ENCODE measurements around the gene STXBP2.
A peak's percentile ranks its signal among the peaks of the same experiment; 100 is the strongest.

STXBP2 gene

DNA sequence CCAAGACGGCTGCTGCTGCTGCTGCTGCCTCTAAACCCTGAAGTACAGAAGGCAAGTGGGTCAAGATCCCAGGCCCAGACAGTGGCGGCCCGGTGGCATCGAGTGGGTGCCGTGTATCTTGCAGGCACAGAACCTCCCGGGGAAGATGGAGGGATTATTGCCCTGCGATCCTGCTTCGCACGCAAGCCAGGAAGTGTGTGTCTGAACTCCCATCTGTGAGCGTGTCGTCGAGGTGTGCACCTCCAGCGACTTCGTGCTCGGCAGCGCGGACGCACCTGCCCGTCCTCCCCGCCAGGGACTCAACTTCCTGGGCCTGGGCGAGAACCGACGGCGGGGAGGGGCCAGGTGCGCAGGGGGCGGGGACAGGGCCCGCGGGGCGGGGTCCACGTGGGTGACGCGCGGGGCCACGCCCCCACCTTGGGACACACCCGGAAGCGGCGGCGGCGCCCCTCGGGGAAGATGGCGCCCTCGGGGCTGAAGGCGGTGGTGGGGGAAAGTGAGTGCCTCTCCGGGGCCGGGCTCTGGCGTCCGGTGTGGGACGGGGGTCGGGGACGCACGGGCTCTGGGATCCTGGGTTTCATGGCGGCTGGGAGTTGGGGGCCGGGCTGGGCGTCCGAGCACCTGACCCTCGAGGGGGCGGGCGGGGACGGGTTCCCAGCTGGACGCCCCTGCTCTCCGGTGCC lies at the start of gene STXBP2:
Gene STXBP2 (plus strand): TSS at position 420 of the 683 bp plus-strand sequence. CDS start 40 bp downstream, at position 460.
- DNase-seq (ENCODE audit: low read depth): peak; percentile 88

DNA sequence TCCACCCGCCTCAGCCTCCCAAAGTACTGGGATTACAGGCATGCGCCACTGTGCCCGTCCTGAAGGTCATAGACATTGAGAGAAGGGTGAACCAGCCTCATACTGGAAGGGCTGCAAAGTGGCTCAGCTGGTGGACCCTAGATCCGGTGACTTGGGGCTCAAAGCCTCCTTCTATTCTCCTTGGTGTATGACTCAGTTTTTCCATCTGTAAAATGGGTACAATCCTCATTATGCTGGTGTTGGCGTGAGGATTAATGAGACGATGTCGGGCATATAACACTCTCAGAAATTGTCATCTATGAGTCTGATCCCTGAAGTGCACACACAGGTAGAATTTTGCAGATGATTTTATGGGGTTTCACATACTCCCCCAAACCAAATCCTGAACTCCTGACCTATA lies 47.1 kb upstream of the STXBP2 start:
- DNase-seq (ENCODE audit: low read depth): no peak

DNA sequence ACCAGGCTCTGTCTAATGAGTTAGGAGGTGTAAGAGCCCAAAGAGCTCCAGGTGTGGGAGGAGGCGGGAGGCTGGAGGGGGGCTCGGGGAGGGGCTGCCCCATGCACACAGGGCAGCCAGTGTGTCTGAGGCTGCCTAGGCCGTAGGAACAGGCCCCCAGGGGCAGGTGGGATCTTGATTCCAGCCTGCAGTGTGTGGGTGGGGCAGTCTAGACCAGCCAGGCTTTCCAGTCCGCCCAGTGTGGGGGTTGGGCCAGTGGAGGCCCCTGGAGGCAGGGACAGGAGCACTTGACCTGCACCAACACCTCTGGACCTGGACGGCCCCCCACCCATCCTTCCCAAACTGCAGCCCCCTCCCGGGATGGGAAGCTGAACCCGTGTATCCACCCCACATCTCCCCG lies 46.7 kb upstream of the STXBP2 start:
- DNase-seq (ENCODE audit: low read depth): no peak

DNA sequence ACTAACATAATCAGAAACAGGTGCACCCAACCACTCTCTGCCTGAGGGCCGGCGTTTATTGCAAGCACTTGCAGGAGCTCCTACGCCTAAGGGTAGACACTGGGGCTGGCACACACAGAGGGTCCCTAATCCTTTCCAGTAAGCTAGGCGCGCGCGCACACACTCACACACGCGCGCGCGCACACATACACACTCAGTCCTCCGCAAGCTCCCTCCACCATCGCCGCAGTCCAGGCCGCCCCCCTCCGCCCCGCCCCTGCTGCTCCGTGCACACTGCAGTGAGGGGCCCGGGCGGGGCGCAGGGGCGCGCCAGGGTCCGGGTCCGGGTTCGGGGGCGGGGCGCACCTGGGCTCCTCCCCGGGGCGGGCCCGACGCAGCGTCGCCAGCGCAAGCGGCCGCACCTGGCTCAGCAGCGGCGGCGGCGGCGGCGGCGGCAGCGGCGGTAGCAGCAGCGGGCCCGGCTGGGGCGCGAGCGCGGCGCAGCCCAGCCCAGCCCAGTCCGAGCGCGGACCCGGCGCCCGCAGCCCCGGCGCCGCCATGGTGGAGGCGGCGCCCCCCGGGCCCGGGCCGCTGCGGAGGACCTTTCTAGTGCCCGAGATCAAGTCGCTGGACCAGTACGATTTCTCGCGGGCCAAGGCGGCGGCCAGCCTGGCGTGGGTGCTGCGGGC lies 41.3 kb upstream of the STXBP2 start, which contains the start of gene CAMSAP3:
Gene CAMSAP3 (plus strand): TSS at position 398 of the 668 bp plus-strand sequence. CDS start 140 bp downstream, at position 538.
- DNase-seq (ENCODE audit: low read depth): peak; percentile 17

DNA sequence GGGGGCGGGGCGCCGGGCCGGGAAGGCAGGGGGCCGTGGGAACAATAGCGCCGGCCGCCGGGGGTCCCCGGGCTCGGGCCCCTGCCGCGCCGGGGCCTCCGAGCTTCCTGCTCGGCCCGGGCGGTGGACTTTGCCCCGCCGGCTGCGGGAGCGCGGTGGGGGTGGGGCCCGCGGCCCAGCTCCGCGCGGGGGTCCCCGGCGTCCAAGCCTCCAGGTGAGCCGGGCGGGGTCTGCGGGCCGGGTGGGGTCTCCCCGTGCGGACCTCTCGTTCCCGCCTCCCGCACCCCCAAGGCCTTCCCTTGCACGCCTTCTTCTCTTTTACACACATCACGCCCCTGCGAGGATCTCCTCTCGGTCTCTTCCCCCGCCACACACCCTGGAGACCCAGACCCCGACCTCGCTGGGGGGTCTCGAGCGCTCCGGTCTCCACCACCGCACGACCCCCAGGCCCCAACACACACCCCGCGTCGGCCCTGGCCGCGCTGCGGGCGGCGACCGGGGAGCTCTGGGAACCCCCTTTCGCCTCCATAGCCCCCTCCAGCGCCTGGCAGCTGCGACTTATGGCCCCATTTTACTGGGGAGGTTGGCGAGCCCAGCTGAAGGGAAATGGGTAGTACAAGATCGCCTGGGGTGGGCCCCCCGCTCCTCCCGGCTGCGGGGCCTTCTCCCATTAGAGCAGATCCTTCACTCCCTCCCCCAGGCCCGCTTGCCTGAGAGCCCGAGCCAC lies 40.5 kb upstream of the STXBP2 start:
- no peak for DNase-seq (ENCODE audit: low read depth)

DNA sequence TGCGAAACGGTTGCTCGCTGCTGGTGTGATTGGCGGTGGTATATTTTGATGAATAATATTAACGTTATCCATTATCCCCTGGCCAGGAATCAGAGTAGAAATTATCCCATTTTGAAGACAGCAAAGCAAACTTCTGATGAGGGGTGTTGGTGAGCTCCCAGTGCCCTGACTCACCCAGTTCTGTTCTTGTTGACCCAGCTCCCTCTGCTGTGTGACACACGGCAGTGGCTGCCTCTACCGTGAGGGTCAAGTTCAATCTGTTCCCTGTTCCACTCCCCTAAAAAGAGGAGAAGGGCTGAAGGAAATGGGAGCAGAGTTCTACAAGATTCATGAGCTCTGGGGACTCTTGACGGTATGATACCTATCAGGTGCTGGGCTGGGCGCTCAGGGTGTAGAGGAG lies 39.2 kb upstream of the STXBP2 start:
- DNase-seq (ENCODE audit: low read depth): no peak

DNA sequence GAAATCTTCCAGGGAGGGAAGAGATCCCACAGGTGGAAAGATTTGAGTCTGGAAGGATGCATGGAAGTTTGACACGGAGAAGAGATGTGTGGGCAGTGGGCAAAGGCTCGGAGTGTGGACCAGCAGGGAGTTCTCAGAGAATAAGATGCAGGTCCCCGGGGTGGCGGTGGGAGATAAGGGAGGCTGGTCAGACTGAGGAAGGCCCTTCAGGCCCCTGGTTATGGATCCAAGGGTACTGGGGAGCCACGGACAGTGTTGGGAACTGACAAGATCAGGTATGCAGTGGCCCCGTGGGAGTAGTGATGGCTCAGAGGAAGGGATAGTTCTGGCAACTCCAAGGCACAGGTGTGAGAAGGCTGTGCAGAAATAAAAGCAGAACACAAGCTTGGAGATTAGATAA lies 38.7 kb upstream of the STXBP2 start:
- DNase-seq (ENCODE audit: low read depth): no peak

DNA sequence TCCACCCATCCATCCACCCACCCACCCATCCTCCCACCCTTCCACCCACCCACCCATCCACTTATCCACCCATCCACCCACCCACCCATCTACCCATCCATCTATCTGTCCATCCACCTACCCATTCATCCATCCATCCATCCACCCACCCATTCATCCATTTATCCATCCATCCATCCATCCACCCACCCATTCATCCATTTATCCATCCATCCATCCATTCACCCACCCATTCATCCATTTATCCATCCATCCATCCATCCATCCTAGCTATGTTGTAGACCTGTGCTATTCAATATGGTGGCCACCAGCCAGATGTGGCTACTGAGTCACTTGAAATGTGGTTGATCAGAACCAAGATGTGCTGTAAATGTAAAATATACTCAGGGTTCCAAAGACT lies 36.2 kb upstream of the STXBP2 start:
- no peak for DNase-seq (ENCODE audit: low read depth)

DNA sequence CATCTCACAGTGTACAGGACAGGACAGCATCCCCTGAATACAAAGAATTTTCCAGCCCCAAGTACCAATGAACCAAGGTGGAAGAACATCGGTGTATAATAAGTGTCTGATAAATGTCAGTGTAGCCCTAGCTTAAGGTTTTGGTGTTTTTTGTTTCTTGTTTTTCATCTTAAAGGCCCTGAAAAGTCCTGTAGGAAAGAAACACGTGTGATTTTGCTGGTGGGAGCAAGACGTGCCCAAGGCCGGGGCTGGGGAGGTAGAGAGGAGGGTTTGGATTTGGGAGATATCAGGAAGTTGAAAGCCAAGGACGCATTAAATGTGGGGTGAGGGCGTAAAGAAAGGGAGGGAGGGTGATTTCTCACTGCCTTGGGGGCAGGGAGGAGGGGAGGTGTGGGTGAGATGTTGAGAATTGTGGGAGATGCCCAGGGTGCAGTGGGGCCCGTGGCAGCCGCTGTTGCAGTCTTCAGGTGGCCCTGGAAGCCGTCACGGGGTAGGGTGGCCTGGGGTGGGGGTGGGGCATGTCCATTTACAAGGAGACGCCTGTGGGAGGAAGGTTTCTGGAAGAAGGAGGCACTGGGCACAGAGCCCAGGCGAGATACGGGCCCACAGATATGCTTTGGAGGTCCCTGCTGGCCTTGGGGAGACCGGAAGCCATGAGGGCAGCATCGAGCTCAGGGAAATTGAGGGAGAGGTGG lies 34.5 kb upstream of the STXBP2 start:
- DNase-seq (ENCODE audit: low read depth): no peak

DNA sequence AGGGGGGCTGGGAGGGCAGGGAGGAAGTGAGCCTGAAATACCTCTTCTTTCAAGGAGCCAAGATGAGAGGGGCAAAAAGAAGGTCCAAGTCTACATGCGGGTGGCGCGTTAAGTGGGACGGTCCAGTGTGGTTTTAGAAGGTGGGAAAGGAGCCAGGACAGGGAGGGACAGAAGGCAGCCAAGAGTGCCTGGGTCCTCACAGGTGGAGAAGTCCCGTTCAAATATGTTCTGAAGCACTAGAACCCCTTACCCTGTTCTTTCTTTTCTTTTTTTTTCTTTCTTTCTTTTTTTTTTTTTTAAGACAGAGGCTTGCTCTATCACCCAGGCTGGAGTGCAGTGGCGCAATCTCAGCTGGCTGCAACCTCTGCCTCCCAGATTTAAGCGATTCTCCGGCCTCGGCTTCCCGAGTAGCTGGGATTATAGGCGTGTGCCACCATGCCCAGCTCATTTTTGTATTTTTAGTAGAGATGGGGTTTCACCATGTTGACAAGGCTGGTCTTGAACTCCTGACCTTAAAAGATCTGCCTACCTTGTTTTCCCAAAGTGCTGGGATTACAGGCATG lies 33.9 kb upstream of the STXBP2 start:
- DNase-seq (ENCODE audit: low read depth): no peak

DNA sequence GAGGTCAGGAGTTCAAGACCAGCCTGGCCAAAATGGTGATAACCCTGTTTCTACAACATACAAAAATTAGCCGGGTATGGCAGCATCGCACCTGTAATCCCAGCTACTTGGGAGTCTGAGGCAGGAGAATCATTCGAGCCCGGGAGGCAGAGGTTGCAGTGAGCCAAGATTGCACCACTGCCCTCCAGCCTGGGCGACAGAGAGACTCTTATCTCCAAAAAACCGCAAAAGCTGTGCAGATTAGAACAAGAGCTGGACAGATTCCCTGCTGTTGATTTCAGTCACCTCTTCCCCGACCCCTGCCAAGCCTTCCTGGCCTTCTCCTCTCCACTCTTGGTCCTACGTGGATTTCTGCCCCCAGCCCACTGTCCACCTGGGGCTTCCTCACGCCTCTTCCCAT lies 33.0 kb upstream of the STXBP2 start:
- no peak for DNase-seq (ENCODE audit: low read depth)

DNA sequence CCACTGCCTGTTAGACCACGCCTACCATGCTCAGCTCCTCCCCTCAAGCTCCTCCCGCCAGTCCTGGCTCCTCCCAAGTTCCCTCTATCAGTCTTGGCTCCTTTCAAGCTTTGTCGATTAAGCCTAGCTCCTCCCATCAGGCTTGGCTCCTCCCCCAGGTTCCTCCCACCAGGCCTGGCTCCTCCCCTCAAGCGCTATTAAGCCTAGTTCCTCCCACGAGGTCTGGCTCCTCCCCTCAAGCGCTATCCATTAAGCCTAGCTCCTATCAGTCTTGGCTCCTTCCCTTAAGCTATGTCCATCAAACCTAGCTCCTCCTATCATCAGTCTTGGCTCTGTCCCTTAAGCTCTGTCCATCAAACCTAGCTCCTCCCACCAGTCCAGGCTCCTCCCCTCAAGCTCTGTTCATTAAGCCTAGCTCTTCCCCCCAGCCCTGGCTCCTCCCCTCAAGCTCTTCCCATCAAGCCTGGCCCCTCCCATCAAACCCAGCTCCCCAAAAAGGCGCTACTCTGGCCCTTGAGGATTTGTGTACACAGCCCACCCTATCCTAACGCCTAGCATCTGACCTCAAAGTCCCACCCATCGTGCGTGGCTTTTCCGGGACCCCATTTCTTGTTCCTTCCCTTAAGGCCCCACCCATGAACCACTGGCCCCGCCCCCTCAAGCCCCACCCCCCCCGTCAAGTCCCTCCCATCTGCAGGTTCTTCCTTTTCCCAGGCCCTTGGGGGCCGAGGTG lies 31.3 kb upstream of the STXBP2 start:
- no peak for DNase-seq (ENCODE audit: low read depth)

DNA sequence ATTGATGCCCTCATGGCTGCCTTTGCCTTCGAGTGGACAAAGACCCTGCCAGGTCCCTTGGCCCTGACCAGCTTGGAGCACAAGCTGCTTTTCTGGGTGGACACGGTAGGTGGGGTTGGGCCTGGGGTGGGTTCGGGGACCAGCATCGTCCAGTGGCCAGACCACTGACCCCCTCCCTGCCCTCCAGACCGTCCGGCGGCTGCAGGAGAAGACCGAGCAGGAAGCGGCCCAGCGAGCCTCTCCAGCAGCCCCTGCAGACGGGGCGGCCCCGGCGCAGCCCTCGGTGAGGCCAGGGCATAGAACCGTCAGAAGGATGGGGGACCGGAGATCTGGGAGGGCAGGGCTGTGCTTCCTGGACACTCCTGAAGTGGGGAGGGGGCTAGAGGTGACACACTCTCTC lies 30.6 kb upstream of the STXBP2 start:
- no peak for DNase-seq (ENCODE audit: low read depth)

DNA sequence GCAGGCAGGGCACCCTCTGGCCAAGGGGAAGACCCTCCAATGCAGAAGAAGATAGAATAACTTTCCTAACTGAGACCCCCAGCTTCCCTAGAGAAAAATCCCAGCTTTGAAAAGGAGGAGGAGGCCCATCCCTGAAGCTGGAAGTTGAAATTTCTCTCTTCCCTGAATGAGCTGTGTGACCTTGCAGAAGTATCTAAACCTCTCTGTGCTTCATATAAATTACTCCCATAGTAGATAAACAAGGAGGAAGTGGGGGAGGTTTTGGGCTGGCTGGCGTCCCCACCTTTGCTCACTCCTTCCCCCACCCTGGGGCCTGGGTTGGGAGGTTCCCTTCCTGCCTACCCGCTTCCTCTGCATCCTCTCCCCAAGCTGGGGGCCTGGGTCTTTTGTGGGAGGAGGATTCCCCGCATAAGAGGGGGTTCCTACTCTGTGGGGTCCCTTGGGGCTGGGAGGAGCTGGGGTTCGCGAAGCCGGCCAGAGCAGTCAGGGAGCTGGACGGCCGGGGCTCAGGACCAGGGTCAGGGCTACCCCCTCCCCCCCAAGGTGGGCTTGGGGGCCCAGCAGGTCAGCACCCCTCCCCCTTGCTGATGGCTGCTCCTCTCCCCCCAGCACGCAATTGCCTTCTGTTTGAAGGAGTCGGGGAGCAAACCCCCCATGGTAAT lies 29.6 kb upstream of the STXBP2 start:
- DNase-seq (ENCODE audit: low read depth): no peak

DNA sequence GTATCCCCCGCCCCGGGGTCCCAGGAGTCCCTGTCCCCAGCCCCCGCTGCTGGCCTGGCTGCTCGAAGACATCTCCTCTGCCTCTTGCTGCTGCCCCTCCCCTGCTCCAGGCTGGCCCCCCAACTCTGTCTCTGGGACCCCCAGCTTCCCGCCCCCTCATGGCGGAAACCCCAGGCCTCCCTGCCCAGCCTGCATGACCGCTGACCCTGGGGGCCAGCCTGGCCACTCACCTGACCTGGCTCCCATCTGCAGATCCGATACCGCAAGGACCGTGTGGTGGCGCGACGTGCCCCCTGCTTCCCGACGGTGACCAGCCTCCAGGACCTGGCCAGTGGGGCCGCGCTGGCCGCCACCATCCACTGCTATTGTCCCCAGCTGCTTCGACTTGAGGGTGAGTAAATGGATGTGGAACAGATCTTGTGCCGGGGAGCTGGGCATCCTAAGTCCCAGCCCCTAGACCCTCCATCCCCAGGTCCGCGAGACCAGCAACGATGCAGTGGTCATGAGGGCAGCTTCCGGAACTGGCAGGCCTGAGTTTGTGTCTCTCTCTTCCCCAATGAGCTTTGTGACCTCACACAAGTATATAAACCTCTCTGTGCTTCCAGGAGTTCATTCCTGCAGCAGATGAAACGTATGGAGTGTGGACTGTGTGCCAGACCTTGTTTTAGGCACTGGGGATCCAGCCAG lies 28.9 kb upstream of the STXBP2 start:
- no peak for DNase-seq (ENCODE audit: low read depth)

DNA sequence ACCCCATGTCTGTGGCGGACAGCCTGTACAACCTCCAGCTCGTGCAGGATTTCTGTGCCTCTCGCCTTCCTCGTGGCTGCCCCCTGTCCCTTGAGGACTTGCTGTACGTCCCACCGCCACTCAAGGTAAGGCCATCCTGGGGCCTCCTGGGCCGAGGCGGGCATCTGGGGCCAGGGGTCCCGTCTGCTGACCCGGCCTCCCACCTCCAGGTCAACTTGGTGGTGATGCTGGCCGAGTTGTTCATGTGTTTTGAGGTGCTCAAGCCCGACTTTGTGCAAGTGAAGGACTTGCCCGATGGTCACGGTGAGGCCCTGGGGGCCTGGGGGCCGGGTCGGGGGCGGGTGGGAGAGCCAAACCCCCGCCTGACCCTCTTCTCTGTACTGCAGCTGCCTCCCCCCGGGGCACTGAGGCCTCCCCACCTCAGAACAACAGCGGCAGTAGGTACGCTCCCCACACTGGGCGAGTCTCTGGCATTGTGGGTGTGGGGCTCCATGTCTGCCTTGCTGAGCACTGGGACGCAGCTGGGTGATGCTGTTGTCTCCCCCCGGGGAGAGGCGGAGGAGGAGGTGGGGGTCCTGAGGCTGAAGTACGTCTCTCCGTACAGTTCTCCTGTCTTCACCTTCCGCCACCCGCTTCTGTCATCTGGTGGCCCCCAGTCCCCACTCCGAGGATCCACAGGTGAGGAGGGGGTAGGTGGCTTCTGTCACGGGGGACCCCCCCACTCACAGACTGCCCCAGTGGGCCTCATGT lies 26.2 kb upstream of the STXBP2 start:
- no peak for DNase-seq (ENCODE audit: low read depth)

DNA sequence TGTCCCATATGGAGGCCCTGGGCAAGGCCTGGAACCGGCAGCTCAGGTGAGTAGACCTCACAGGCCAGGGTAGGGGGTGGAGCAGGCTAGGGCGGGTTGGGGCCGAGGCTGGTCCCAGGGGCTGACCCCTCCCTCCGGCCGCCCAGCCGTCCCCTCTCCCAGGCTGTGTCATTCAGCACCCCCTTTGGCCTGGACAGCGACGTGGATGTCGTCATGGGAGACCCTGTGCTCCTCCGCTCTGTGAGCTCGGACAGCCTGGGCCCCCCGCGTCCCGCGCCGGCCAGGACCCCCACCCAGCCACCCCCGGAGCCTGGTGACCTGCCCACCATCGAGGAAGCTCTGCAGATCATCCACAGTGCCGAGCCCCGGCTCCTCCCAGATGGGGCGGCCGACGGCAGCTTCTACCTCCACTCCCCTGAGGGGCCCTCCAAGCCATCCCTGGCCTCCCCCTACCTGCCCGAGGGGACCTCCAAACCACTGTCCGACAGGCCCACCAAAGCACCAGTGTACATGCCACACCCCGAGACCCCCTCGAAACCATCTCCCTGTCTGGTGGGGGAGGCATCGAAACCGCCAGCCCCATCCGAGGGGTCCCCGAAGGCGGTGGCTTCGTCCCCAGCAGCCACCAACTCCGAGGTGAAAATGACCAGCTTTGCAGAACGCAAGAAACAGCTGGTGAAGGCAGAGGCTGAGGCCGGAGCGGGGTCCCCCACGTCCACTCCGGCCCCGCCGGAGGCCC lies 25.2 kb upstream of the STXBP2 start:
- no peak for DNase-seq (ENCODE audit: low read depth)

DNA sequence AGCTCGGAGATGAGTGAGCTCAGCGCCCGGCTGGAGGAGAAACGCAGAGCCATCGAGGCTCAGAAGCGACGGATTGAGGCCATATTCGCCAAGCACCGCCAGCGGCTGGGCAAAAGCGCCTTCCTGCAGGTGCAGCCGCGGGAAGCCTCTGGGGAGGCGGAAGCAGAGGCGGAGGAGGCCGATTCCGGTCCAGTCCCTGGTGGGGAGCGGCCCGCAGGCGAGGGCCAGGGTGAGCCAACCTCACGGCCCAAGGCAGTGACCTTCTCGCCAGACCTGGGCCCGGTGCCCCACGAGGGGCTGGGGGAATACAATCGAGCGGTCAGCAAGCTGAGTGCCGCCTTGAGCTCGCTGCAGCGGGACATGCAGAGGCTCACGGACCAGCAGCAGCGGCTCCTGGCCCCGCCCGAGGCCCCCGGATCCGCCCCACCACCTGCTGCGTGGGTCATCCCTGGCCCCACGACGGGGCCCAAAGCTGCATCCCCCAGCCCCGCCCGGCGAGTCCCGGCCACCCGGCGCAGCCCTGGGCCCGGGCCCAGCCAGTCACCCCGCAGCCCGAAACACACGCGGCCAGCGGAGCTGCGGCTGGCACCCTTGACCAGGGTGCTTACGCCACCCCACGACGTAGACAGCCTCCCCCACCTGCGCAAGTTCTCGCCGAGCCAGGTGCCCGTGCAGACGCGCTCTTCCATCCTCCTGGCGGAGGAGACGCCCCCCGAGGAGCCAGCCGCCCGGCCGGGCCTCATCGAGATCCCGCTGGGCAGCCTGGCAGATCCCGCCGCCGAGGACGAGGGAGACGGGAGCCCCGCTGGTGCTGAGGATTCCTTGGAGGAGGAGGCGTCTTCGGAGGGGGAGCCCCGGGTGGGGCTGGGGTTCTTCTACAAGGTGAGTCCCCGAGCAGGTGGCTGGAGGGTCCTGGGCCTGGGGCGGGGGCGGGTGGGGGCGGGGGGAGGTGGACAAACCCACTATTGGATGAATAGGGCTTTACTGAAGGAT lies 24.3 kb upstream of the STXBP2 start:
- no peak for DNase-seq (ENCODE audit: low read depth)
